CMK (cell line): ENCODE data around the gene NUP160.
A peak's percentile ranks its signal among the peaks of the same experiment; 100 is the strongest.
"Not testable (repeated sequence)": the region's sequence is repeated elsewhere in the genome, so short reads cannot be mapped to it uniquely, and the experiment has no call there.

Source experiments
- DNase-seq: peaks from one replicate; pipeline ENCODE4 v3.0.0-alpha.2; 2010; ENCODE audit warnings: low read depth

NUP160 gene

GRCh38 chr11:47847892-47848699 lies at the start of gene NUP160:
NUP160 (minus strand) TSS chr11:47848350; CDS start chr11:47848318, 32 bp downstream.
- DNase-seq, result peak; percentile 39

DNA sequence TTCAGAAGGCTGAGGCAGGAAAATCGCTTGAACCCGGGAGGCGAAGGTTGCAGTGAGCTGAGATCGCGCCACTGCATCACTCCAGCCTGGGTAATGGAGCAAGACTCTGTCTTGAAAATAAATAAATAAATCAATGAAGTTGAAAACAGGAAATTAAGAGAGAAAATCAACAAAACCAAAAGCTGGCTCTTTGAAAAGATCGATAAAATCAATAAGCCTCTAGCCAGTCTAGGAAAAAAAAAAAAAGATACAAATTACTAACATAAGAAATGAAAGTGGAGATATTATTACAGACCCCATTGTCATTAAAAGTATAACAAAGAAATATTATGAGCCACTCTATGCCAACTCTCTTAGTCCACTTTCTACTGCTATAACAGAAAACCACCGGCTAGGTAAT lies 48.0 kb upstream of the NUP160 start:
- no peak for DNase-seq

DNA sequence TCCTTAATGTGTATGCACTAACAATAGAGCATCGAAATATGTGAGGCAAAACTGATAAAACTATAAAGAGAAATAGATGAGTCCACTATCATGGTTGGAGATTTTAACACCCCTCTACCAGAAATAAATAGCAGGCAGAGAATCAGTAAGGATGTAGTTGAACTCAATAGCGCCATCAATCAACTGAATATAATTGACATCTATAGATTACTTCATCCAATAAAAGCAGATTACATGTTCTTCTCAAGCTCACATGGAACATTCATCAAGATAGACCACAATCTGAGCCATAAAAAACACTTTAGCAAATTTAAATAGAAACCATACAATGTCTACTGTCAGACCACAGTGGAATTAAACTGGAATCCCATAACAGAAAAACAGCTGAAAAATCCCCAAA lies 46.9 kb upstream of the NUP160 start:
- DNase-seq, result no peak

- not testable (repeated sequence) for DNase-seq
Observed at GRCh38 chr11:47892546-47893276, 44.6 kb upstream of the NUP160 start.

GRCh38 chr11:47891886-47892285 lies 43.7 kb upstream of the NUP160 start:
- DNase-seq, result no peak

GRCh38 chr11:47889714-47890441 lies 41.7 kb upstream of the NUP160 start:
- DNase-seq, result no peak

- DNase-seq, result no peak
Observed at GRCh38 chr11:47887910-47888569, 39.9 kb upstream of the NUP160 start.

DNA sequence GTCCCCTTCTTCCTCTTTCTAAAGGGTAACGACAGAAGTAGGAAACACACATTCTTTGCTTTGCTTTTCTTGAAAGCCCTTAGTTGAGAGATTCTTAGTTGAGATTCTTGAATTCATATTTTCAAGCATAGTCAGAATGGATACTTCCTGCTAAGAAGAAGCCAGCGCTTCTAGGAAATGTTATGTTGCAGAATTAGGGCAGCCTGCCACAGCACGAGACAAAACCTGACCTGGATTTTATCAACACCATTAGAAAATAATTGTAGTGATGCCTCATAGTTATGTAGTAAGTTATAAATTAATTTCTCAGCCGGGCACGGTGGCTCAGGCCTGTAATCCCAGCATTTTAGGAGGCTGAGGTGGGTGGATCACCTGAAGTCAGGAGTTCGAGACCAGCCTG lies 37.9 kb upstream of the NUP160 start:
- no peak for DNase-seq

- not testable (repeated sequence) for DNase-seq
Observed at GRCh38 chr11:47882437-47882836, 34.3 kb upstream of the NUP160 start.

DNA sequence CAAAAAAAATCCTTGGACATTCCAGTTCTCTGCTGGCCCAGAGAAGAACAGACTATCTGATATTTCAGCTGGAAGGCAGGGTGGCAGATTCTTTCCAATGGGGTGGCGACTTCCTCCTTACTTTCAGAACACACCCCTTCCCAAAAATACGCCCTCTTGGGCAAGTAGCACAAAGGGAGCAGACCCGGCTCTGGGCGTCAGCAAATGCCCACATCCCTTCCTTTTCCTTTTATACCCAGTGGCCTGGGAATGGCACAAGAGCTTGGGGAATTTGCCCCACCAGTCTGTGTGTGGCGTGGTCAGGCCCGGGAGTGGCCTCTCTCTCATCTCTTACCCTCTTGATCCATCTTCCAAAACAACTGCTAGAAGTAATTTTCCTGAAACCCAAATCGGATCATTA lies 33.0 kb upstream of the NUP160 start:
- DNase-seq, result no peak

GRCh38 chr11:47879259-47880158 lies 31.4 kb upstream of the NUP160 start:
- no peak for DNase-seq

DNA sequence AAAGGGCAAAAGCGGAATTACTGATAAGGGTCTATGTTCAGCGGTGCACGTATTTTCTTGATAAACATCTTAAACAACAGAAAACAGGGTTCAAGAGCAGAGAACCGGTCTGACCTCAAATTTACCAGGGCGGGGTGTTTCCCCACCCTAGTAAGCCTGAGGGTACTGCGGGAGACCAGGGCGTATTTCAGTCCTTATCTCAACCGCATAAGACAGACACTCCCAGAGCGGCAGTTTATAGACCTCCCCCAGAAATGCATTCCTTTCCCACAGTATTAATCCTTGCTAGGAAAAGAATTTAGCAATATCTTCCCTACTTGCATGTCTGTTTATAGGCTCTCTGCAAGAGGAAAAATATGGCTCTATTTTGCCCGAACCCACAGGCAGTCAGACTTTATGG lies 27.7 kb upstream of the NUP160 start:
- DNase-seq, result not testable (repeated sequence)

GRCh38 chr11:47870404-47870803 lies 22.3 kb upstream of the NUP160 start:
- DNase-seq, result no peak

DNA sequence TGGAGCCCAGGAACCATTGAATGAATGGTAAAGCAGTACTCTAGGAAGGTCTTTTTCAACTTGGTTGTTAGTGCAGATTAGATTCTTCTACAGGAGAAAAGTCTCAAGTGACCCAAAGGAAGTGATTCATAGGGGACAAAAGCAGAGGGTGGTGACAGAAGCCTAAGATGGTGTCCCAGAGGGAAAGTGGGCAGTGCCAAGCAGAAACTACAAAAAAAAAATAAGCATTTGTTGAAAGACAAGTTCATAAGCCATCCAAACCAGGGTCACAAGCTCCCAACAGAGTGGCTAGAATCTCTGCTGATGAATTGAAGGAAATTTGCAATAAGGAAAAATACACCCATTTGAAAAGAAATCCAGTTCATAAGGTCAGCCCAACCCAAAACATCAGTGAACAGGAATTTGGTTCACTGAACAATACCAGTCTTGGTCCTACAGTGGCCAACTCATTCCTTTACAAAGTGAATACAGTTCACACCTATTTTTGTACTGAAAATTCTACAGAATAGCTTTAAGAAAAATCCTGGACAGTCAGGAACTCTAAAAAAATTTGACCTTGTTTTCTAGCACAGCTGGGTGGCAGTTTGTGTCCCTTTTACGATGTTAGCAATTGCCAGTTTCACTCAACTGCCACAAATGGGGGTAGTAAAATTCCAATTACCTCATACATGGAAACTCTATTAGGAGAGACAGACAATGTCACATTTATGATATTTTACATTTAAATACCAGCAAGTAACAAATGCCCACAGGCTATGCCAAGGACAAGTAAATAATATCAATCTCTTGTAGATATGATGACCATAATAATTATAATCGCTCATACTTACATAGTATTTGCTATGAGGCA lies 21.6 kb upstream of the NUP160 start:
- DNase-seq, result no peak

- DNase-seq, result no peak
Observed at GRCh38 chr11:47867823-47868222, 19.7 kb upstream of the NUP160 start.

- DNase-seq, result not testable (repeated sequence)
Observed at GRCh38 chr11:47866892-47867291, 18.7 kb upstream of the NUP160 start.

- DNase-seq, result no peak
Observed at GRCh38 chr11:47864901-47865300, 16.8 kb upstream of the NUP160 start.

DNA sequence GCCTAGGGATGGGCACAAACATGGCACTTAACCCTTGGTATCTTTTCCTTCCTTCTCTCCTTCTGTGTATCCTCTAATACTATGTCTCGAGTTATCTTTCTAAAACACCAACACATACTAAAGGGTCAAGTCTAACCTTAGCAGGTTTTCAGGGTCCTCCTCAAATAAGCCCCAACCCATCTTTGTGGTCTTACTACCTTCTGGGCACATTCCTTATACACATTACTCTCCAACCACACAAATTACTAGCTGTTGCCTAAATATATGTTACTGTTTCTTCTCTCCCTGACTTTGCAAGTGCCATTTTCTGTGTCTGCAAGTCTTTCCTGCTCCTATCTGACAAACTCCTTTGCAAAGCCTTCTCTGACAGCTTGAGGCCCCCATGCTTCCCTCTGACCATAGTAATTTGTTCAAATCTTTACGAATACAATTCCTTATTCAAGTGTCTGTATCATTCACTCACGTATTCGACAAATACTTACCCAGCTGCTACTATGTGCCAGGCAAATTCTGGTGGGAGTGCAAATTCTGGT lies 15.8 kb upstream of the NUP160 start:
- no peak for DNase-seq

- no peak for DNase-seq
Observed at GRCh38 chr11:47863189-47863897, 15.2 kb upstream of the NUP160 start.
